ENCODE measurements around the gene NID2. TPM values are rescaled to one million over a fixed set of nuclear protein-coding genes. Genes with fewer than 3 reads are reported as not detected.
A peak's percentile ranks its signal among the peaks of the same experiment; 100 is the strongest.

The NID2 gene
- total RNA-seq, 1 experiment from 2014 or later, result 3.1 TPM

DNA sequence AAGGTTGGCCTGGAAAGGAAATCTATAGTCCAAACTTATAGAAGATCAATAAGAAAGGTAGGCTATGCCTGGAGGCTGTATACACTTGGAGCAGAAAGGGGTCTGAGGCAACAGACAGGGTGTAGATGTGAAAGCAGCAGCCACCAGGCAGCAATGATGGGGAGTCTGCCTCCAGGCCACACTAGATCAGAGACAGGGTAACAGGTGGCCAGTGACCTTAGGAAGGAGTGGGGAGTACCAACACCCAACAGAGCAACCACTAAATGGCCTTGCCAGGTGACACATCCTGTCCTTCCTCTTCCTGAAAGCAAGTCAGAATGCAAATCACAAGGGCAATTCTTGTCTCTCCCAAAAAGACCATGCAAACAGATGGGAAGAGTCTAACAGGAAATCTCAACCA, 46.4 kb upstream of the NID2 start:
- Histone ChIP-seq H3F3A (ENCODE audit: low read length, unreplicated experiment) (peaks cover 6% of the 10 kb centered on the region), H3K27ac (ENCODE audit: low read length) (no peak overlapping the region), H3K36me3 (ENCODE audit: low read depth, low read length) (no peaks in the 10 kb centered on the region), H3K4me3 (ENCODE audit: low read length) (no peak overlapping the region), H3K79me2 (ENCODE audit: low read length) (no peaks in the 10 kb centered on the region), H3K27me3 (ENCODE audit: low read length) (no peaks in the 10 kb centered on the region), H4K20me1 (ENCODE audit: low read length) (no peaks in the 10 kb centered on the region), H3K9ac (ENCODE audit: low read length) (no peak overlapping the region), H2AFZ (ENCODE audit: low read length) (no peak overlapping the region), H3K9me2 (replicated peaks; ENCODE audit: low read length) (no peaks in the 10 kb centered on the region), H3K9me3 (ENCODE audit: low read length) (no peaks in the 10 kb centered on the region), H3K4me1 (ENCODE audit: insufficient read depth, low read length) (peaks cover 24% of the 10 kb centered on the region), H3K4me2 (ENCODE audit: low read length) (no peak overlapping the region)
- ChIA-PET POLR2A (ENCODE audit: unreplicated experiment) (no interaction called here), CTCF (no interaction called here)
- ATAC-seq, result no peak
- DNase-seq, result no peak
- intact Hi-C loops (cut with micrococcal nuclease), result no loop called here
- BruUV-seq (replicated peaks), result no TSS peak
- TF ChIP-seq, protein P1, sequence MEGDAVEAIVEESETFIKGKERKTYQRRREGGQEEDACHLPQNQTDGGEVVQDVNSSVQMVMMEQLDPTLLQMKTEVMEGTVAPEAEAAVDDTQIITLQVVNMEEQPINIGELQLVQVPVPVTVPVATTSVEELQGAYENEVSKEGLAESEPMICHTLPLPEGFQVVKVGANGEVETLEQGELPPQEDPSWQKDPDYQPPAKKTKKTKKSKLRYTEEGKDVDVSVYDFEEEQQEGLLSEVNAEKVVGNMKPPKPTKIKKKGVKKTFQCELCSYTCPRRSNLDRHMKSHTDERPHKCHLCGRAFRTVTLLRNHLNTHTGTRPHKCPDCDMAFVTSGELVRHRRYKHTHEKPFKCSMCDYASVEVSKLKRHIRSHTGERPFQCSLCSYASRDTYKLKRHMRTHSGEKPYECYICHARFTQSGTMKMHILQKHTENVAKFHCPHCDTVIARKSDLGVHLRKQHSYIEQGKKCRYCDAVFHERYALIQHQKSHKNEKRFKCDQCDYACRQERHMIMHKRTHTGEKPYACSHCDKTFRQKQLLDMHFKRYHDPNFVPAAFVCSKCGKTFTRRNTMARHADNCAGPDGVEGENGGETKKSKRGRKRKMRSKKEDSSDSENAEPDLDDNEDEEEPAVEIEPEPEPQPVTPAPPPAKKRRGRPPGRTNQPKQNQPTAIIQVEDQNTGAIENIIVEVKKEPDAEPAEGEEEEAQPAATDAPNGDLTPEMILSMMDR (conservative IDR thresholded peaks at IDR 0.05; ENCODE audit: low read depth, low read length), result no peak
- TF ChIP-seq EZH2 (IDR thresholded peaks at IDR 0.05; ENCODE audit: low read length, unreplicated experiment), result no peak
- TF ChIP-seq EZH2phosphoT487 (IDR thresholded peaks at IDR 0.05; ENCODE audit: borderline replicate concordance, low read length), result no peak

- no peaks in the 10 kb centered on the region for H3K27me3 ChIP-seq (ENCODE audit: low read length)
- H3K79me2 ChIP-seq (ENCODE audit: low read length), result no peaks in the 10 kb centered on the region
- POLR2A ChIA-PET (ENCODE audit: unreplicated experiment), result no interaction called here
- intact Hi-C loops (cut with micrococcal nuclease), result loop anchor here (1.0 to 5.0 kb wide), 2 partner anchors 31 to 65 kb away; no protein-coding TSS in a partner anchor
- H4K20me1 ChIP-seq (ENCODE audit: low read length), result no peaks in the 10 kb centered on the region
- no peaks in the 10 kb centered on the region for H3K36me3 ChIP-seq (ENCODE audit: low read depth, low read length)
- no peaks in the 10 kb centered on the region for H3K9me2 ChIP-seq (replicated peaks; ENCODE audit: low read length)
- peak overlapping the region; percentile 93 for H3K27ac ChIP-seq (ENCODE audit: low read length)
- no peaks in the 10 kb centered on the region for H3K9me3 ChIP-seq (ENCODE audit: low read length)
- H3K4me3 ChIP-seq (ENCODE audit: low read length), result no peak overlapping the region
- no peak overlapping the region for H2AFZ ChIP-seq (ENCODE audit: low read length)
- H3K4me2 ChIP-seq (ENCODE audit: low read length), result peak overlapping the region; percentile 36; the same call in 1 of the 2 replicates
- H3F3A ChIP-seq (ENCODE audit: low read length, unreplicated experiment), result peaks cover 6% of the 10 kb centered on the region
- peak; percentile 96 for ATAC-seq
- DNase-seq, result peak; percentile 91
- CTCF ChIA-PET, result no interaction called here
- no TSS peak for BruUV-seq (replicated peaks)
- TF ChIP-seq EZH2phosphoT487 (IDR thresholded peaks at IDR 0.05; ENCODE audit: borderline replicate concordance, low read length), result no peak
- TF ChIP-seq EZH2 (IDR thresholded peaks at IDR 0.05; ENCODE audit: low read length, unreplicated experiment), result no peak
- TF ChIP-seq, protein P1 (conservative IDR thresholded peaks at IDR 0.05; ENCODE audit: low read depth, low read length), result no peak
- H3K4me1 ChIP-seq (ENCODE audit: insufficient read depth, low read length), result peaks cover 25% of the 10 kb centered on the region
- H3K9ac ChIP-seq (ENCODE audit: low read length), result peak overlapping the region; percentile 73
Observed at GRCh38 chr14:52112336-52113018, 43.6 kb upstream of the NID2 start.

- Histone ChIP-seq H2AFZ (ENCODE audit: low read length) (no peak overlapping the region), H4K20me1 (ENCODE audit: low read length) (no peaks in the 10 kb centered on the region), H3K27me3 (ENCODE audit: low read length) (no peaks in the 10 kb centered on the region), H3K4me2 (ENCODE audit: low read length) (0 out of 2 replicates have a peak overlapping the region, but pooled peaks have one; percentile 36), H3F3A (ENCODE audit: low read length, unreplicated experiment) (peaks cover 6% of the 10 kb centered on the region), H3K27ac (ENCODE audit: low read length) (peak overlapping the region; percentile 93), H3K79me2 (ENCODE audit: low read length) (no peaks in the 10 kb centered on the region), H3K9me3 (ENCODE audit: low read length) (no peaks in the 10 kb centered on the region), H3K9ac (ENCODE audit: low read length) (peak overlapping the region; percentile 73), H3K4me1 (ENCODE audit: insufficient read depth, low read length) (peaks cover 25% of the 10 kb centered on the region), H3K4me3 (ENCODE audit: low read length) (no peak overlapping the region), H3K9me2 (replicated peaks; ENCODE audit: low read length) (no peaks in the 10 kb centered on the region), H3K36me3 (ENCODE audit: low read depth, low read length) (no peaks in the 10 kb centered on the region)
- POLR2A ChIA-PET (ENCODE audit: unreplicated experiment), result no interaction called here
- BruUV-seq (replicated peaks), result no TSS peak
- ATAC-seq (peak; percentile 12), DNase-seq (peak; percentile 62)
- CTCF ChIA-PET, result no interaction called here
- TF ChIP-seq EZH2 (IDR thresholded peaks at IDR 0.05; ENCODE audit: low read length, unreplicated experiment), result no peak
- no peak for TF ChIP-seq EZH2phosphoT487 (IDR thresholded peaks at IDR 0.05; ENCODE audit: borderline replicate concordance, low read length)
- TF ChIP-seq, protein P1 (conservative IDR thresholded peaks at IDR 0.05; ENCODE audit: low read depth, low read length), result no peak
- intact Hi-C loops (cut with micrococcal nuclease), result loop anchor here (5.0 kb wide), 1 partner anchor 64 kb away; no protein-coding TSS in a partner anchor
Observed at GRCh38 chr14:52111583-52111982, 42.7 kb upstream of the NID2 start.

Measured in PC-3 (cell line).